GM18505 (cell line): Measurements from ENCODE around the gene METTL4.
"Not testable (repeated sequence)": the region's sequence is repeated elsewhere in the genome, so short reads cannot be mapped to it uniquely, and the experiment has no call there.

Source experiments
- ATAC-seq: cut with Tn5 transposase; IDR thresholded peaks from one replicate; pipeline ENCODE4 v1.9.1; 2021; ENCODE audit not compliant: unreplicated experiment
- POLR2A ChIP-seq: IDR thresholded peaks from 4 replicates; pipeline ENCODE4 v1.6.1; 2011; ENCODE audit warnings: borderline replicate concordance; ENCODE audit not compliant: insufficient read depth, insufficient read length; ENCODE audit errors: extremely low read depth

METTL4 gene

GRCh38 chr18:2540575-2540974 is 30.7 kb downstream of the METTL4 start:
- TF ChIP-seq POLR2A: no peak

GRCh38 chr18:2538844-2539243 is 32.5 kb downstream of the METTL4 start:
- no peak for ATAC-seq

More at GRCh38 chr18:2540575-2540974, 30.7 kb downstream of the METTL4 start:
- ATAC-seq: no peak

GRCh38 chr18:2538236-2538635 is 33.1 kb downstream of the METTL4 start:
- no peak for TF ChIP-seq POLR2A
- no peak for ATAC-seq

More at GRCh38 chr18:2538844-2539243, 32.5 kb downstream of the METTL4 start:
- TF ChIP-seq POLR2A: no peak

GRCh38 chr18:2537296-2537695 is 34.0 kb downstream of the METTL4 start:
- no peak for TF ChIP-seq POLR2A
- ATAC-seq: no peak

GRCh38 chr18:2536493-2536892 is 34.8 kb downstream of the METTL4 start:
- ATAC-seq: no peak
- no peak for TF ChIP-seq POLR2A

GRCh38 chr18:2536063-2536462 is 35.2 kb downstream of the METTL4 start:
- TF ChIP-seq POLR2A: no peak
- no peak for ATAC-seq

- TF ChIP-seq POLR2A: no peak
- ATAC-seq: no peak
These were observed 35.8 kb downstream of the METTL4 start for GRCh38 chr18:2535419-2535910.

- ATAC-seq: peak; percentile 51
- no peak for TF ChIP-seq POLR2A
These were observed 36.4 kb downstream of the METTL4 start for GRCh38 chr18:2534906-2535305.

GRCh38 chr18:2532797-2533196 is 38.5 kb downstream of the METTL4 start:
- no peak for TF ChIP-seq POLR2A

GRCh38 chr18:2531751-2532150 is 39.6 kb downstream of the METTL4 start:
- no peak for TF ChIP-seq POLR2A
- no peak for ATAC-seq

More at GRCh38 chr18:2532797-2533196, 38.5 kb downstream of the METTL4 start:
- ATAC-seq: no peak

- no peak for TF ChIP-seq POLR2A
- no peak for ATAC-seq
These were observed 42.2 kb downstream of the METTL4 start for GRCh38 chr18:2529154-2529553.

GRCh38 chr18:2526329-2526728 is 45.0 kb downstream of the METTL4 start:
- no peak for ATAC-seq
- TF ChIP-seq POLR2A: no peak

- ATAC-seq: not testable (repeated sequence)
These were observed 46.5 kb downstream of the METTL4 start for GRCh38 chr18:2524794-2525198.

GRCh38 chr18:2522112-2522511 is 49.2 kb downstream of the METTL4 start:
- TF ChIP-seq POLR2A: no peak
- ATAC-seq: no peak

- ATAC-seq: no peak
- TF ChIP-seq POLR2A: no peak
These were observed 52.8 kb downstream of the METTL4 start for GRCh38 chr18:2518473-2518872.
